HCT116 (cell line): Measurements from ENCODE around the gene TMC1. TPM values are rescaled to one million over a fixed set of nuclear protein-coding genes. Genes with fewer than 3 reads are reported as not detected.

Experiments
- ATAC-seq: fragments of 200-7000 bp; cut with Tn5 transposase; 2 replicates; pipeline ENCODE4 v1.9.1; 2020; ENCODE audit warnings: mild to moderate bottlenecking, moderate library complexity
- BruUV-seq: library from RNA; stranded (reverse); fragments of 400-500 nt; replicated peaks from 2 replicates; lab custom pipeline; 2021; lab: Mats Ljungman, UMichigan
- CTCF ChIA-PET: fragments of 300-600 bp; sonication (Branson Sonifier 250); formaldehyde crosslinking; loops from one replicate; lab custom pipeline; 2021; ENCODE audit warnings: antibody characterized with exemption; lab: Charles Lee
- POLR2A ChIA-PET: fragments of 300-600, 350-600 bp; sonication (Branson Sonifier 250); formaldehyde crosslinking; loops from one replicate; lab custom pipeline; 2021; ENCODE audit warnings: antibody characterized with exemption; lab: Charles Lee
- RAD21 ChIA-PET, 2 experiments: fragments of 300-600 bp; sonication (Branson Sonifier 250); formaldehyde crosslinking; loops; one replicate each; lab custom pipeline; 2023; ENCODE audit warnings: low total read pairs in 2 of 2; ENCODE audit not compliant: uncharacterized antibody in 2 of 2, unreplicated experiment in 2 of 2, low non-redundant PET in 1 of 2; lab: Charles Lee
- DNase-seq: peaks from one replicate; pipeline ENCODE4 v3.0.0-alpha.2; 2010; ENCODE audit warnings: low read depth, low spot score
- H2AFZ ChIP-seq: fragments of 200-600 bp; shearing (Covaris generic), sonication (generic); 2 replicates; pipeline ENCODE4 v1.6.1; 2017; ENCODE audit warnings: low read depth, mixed run types, mixed read lengths, antibody characterized with exemption, low read length; ENCODE audit not compliant: poor library complexity, severe bottlenecking
- H3K27ac ChIP-seq: 2 replicates; pipeline ENCODE4 v1.5.1; 2012; ENCODE audit warnings: low read depth, low read length
- H3K27me3 ChIP-seq: fragments of 200-600 bp; sonication (generic); 2 replicates; pipeline ENCODE4 v1.6.1; 2016; ENCODE audit warnings: mixed run types, low read length, mixed read lengths; ENCODE audit not compliant: insufficient read depth
- H3K36me3 ChIP-seq, 2 experiments: fragments of 200-500 bp in 1 of 2; fragments of 200-600 bp in 1 of 2; sonication (Bioruptor generic) in 1 of 2; sonication (generic) in 1 of 2; 2 replicates each; pipeline versions ENCODE4 v1.5.1 to v1.6.1; 2014 to 2016; ENCODE audit warnings: low read length in 2 of 2, inconsistent platforms in 1 of 2, mixed read lengths in 1 of 2, mixed run types in 1 of 2; ENCODE audit not compliant: insufficient read depth in 2 of 2, control insufficient read depth in 1 of 2
- H3K4me1 ChIP-seq, 2 experiments: fragments of 200-600 bp in 1 of 2; sonication (generic) in 1 of 2; 2 replicates each; pipeline versions ENCODE4 v1.5.1 to v1.6.1; 2012 to 2017; ENCODE audit warnings: low read length in 2 of 2, inconsistent platforms in 1 of 2, mild to moderate bottlenecking in 1 of 2, mixed read lengths in 1 of 2, mixed run types in 1 of 2, moderate library complexity in 1 of 2; ENCODE audit not compliant: insufficient read depth in 2 of 2, control insufficient read depth in 1 of 2
- H3K4me2 ChIP-seq: fragments of 200-600 bp; sonication (generic); 2 replicates; pipeline ENCODE4 v1.6.1; 2017; ENCODE audit warnings: mixed run types, low read length, mixed read lengths
- H3K4me3 ChIP-seq, 2 experiments: fragments of 200-600 bp in 1 of 2; sonication (generic) in 1 of 2; replicated peaks in 1 of 2; 2 replicates each; pipeline ENCODE4 v1.5.1; 2011 to 2016; ENCODE audit warnings: low read length in 2 of 2, control low read depth in 1 of 2, low read depth in 1 of 2, mild to moderate bottlenecking in 1 of 2, mixed read lengths in 1 of 2, mixed run types in 1 of 2
- H3K79me2 ChIP-seq: fragments of 200-600 bp; sonication (generic); 2 replicates; pipeline ENCODE4 v1.6.1; 2017; ENCODE audit warnings: mild to moderate bottlenecking, mixed run types, low read length, moderate library complexity, mixed read lengths; ENCODE audit not compliant: insufficient read depth
- H3K9ac ChIP-seq: fragments of 200-600 bp; sonication (generic); 2 replicates; pipeline ENCODE4 v1.6.1; 2016; ENCODE audit warnings: low read length, mixed read lengths
- H3K9me2 ChIP-seq: fragments of 200-600 bp; sonication (generic), shearing (Covaris generic); 2 replicates; pipeline ENCODE4 v1.6.1; 2017; ENCODE audit warnings: mixed run types, mild to moderate bottlenecking, moderate library complexity; ENCODE audit not compliant: insufficient read depth
- H3K9me3 ChIP-seq, 2 experiments: fragments of 200-500 bp in 1 of 2; fragments of 200-600 bp in 1 of 2; sonication (Bioruptor generic) in 1 of 2; sonication (generic) in 1 of 2; 2 replicates each; pipeline ENCODE4 v1.6.1; 2014 to 2017; ENCODE audit warnings: low read length in 2 of 2, mixed read lengths in 2 of 2, inconsistent platforms in 1 of 2, low read depth in 1 of 2, mild to moderate bottlenecking in 1 of 2, mixed run types in 1 of 2, moderate library complexity in 1 of 2; ENCODE audit not compliant: control insufficient read depth in 1 of 2, insufficient read depth in 1 of 2
- H4K20me1 ChIP-seq: fragments of 200-600 bp; sonication (generic), shearing (Covaris generic); 2 replicates; pipeline ENCODE4 v1.6.1; 2017; ENCODE audit warnings: mixed run types, mild to moderate bottlenecking, moderate library complexity; ENCODE audit not compliant: insufficient read depth
- CBX3 ChIP-seq: IDR thresholded peaks from 2 replicates; pipeline ENCODE4 v1.6.1; 2012; ENCODE audit warnings: low read depth
- CEBPB ChIP-seq: IDR thresholded peaks from 2 replicates; pipeline ENCODE4 v1.6.1; 2012; ENCODE audit warnings: low read depth
- EGR1 ChIP-seq: IDR thresholded peaks from 2 replicates; pipeline ENCODE4 v1.6.1; 2012; ENCODE audit warnings: low read depth
- ELF1 ChIP-seq: IDR thresholded peaks from 2 replicates; pipeline ENCODE4 v1.6.1; 2012; ENCODE audit warnings: low read depth, borderline replicate concordance
- EZH2 ChIP-seq: fragments of 200-600 bp; sonication (generic); IDR thresholded peaks from 2 replicates; pipeline ENCODE4 v1.6.1; 2017; ENCODE audit warnings: antibody characterized with exemption, mixed run types
- POLR2A ChIP-seq: IDR thresholded peaks from 2 replicates; pipeline ENCODE4 v1.7.0; 2011; ENCODE audit warnings: borderline replicate concordance; ENCODE audit not compliant: insufficient read depth, insufficient read length; ENCODE audit errors: extremely low read depth
- POLR2AphosphoS5 ChIP-seq: IDR thresholded peaks from 2 replicates; pipeline ENCODE4 v1.6.1; 2011; ENCODE audit warnings: mild to moderate bottlenecking, low read depth, low read length, moderate library complexity
- RAD21 ChIP-seq: IDR thresholded peaks from 2 replicates; pipeline ENCODE4 v1.6.1; 2012; ENCODE audit warnings: low read depth, mild to moderate bottlenecking
- SIN3A ChIP-seq: IDR thresholded peaks from 2 replicates; pipeline ENCODE4 v1.6.1; 2012; ENCODE audit warnings: low read depth
- SP1 ChIP-seq: IDR thresholded peaks from 2 replicates; pipeline ENCODE4 v1.6.1; 2012; ENCODE audit warnings: low read depth
- SRF ChIP-seq: IDR thresholded peaks from 2 replicates; pipeline ENCODE4 v1.6.1; 2012; ENCODE audit warnings: low read depth
- ZFX ChIP-seq: fragments of 450-650 bp; IDR thresholded peaks from 2 replicates; pipeline ENCODE4 v1.6.1; 2017
- ZNF274 ChIP-seq: fragments of 200-500 bp; sonication (Bioruptor generic); IDR thresholded peaks from 2 replicates; pipeline ENCODE4 v1.6.1; 2014; ENCODE audit warnings: mild to moderate bottlenecking, low read depth, low read length, inconsistent platforms
- intact Hi-C: fragments of 100-400 bp; cut with micrococcal nuclease; formaldehyde crosslinking; loops from 2 replicates; pipeline ENCODE4 v1.10.0; 2022
- total RNA-seq: library from RNA; stranded (reverse); gene quantifications from one replicate; pipeline ENCODE4 v1.2.1, GENCODE V29; 2021; ENCODE audit not compliant: unreplicated experiment
- TF ChIP-seq, protein P1 (sequence below), 3 experiments: fragments of 200-600 bp in 1 of 3; sonication (generic) in 1 of 3; IDR thresholded peaks in 2 of 3; conservative IDR thresholded peaks in 1 of 3; 2 replicates each; pipeline ENCODE4 v1.5.1; 2012 to 2017; ENCODE audit warnings: low read depth in 2 of 3, low read length in 2 of 3, antibody characterized with exemption in 1 of 3, borderline replicate concordance in 1 of 3, control low read depth in 1 of 3, mild to moderate bottlenecking in 1 of 3, mixed read lengths in 1 of 3, mixed run types in 1 of 3, moderate library complexity in 1 of 3; ENCODE audit not compliant: insufficient read depth in 1 of 3
- TF ChIP-seq, protein P2 (sequence below): IDR thresholded peaks from 2 replicates; pipeline ENCODE4 v1.6.1; 2012; ENCODE audit warnings: low read depth
- TF ChIP-seq, protein P3 (sequence below): IDR thresholded peaks from 2 replicates; pipeline ENCODE4 v1.6.1; 2011; ENCODE audit warnings: mild to moderate bottlenecking, low read length, moderate library complexity; ENCODE audit not compliant: insufficient replicate concordance; ENCODE audit errors: extremely low read depth

TMC1 gene
- total RNA-seq, 1 experiment from 2014 or later, result 0.57 TPM

DNA sequence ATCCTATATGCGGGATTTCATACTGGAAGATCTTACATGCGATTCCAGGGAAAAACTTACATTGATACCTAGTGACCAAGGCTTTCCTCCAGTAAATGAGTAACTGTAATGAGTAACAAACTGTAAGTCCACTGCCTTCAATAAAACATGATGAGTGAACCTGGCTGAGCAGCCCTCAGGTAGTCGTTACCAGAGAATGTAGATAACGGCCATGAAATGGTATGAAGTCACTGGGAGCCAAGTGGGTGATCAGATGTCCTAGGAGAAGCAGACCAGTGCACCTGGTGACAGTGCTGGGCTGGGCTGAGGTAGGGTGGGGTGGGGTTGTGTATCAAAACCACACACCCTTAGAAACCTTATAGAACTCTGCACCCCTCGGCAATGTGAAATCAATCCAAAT, 227.9 kb downstream of the TMC1 start:
- Histone ChIP-seq H3K36me3 (no peaks in the 10 kb centered on the region), H3K27me3 (no peaks in the 10 kb centered on the region), H3K27ac (no peak overlapping the region), H3K9ac (no peak overlapping the region), H3K4me3 (no peak overlapping the region), H3K9me2 (no peaks in the 10 kb centered on the region), H3K9me3 (no peaks in the 10 kb centered on the region), H3K4me1 (peaks cover 0 to 5% of the 10 kb centered on the region in 2 experiments; a peak in 1 of 4 replicates), H2AFZ (no peak overlapping the region), H3K79me2 (no peaks in the 10 kb centered on the region), H3K4me2 (no peak overlapping the region), H4K20me1 (no peaks in the 10 kb centered on the region)
- ChIA-PET CTCF (no interaction called here), POLR2A (no interaction called here), RAD21 (no interaction called here)
- BruUV-seq, result no TSS peak
- TF ChIP-seq ELF1 (no peak), RAD21 (no peak), EGR1 (no peak), CBX3 (no peak), ZNF274 (no peak), SRF (no peak), ZFX (no peak), POLR2A (no peak), POLR2AphosphoS5 (no peak), SIN3A (no peak), CEBPB (no peak), EZH2 (no peak), SP1 (no peak)
- TF ChIP-seq, protein P1, sequence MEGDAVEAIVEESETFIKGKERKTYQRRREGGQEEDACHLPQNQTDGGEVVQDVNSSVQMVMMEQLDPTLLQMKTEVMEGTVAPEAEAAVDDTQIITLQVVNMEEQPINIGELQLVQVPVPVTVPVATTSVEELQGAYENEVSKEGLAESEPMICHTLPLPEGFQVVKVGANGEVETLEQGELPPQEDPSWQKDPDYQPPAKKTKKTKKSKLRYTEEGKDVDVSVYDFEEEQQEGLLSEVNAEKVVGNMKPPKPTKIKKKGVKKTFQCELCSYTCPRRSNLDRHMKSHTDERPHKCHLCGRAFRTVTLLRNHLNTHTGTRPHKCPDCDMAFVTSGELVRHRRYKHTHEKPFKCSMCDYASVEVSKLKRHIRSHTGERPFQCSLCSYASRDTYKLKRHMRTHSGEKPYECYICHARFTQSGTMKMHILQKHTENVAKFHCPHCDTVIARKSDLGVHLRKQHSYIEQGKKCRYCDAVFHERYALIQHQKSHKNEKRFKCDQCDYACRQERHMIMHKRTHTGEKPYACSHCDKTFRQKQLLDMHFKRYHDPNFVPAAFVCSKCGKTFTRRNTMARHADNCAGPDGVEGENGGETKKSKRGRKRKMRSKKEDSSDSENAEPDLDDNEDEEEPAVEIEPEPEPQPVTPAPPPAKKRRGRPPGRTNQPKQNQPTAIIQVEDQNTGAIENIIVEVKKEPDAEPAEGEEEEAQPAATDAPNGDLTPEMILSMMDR (IDR thresholded peaks at IDR 0.05 in 2 of 3, conservative IDR thresholded peaks at IDR 0.05 in 1 of 3; ENCODE audit: borderline replicate concordance in 1 of 3, insufficient read depth in 1 of 3, low read depth in 2 of 3, low read length in 2 of 3), result no peak
- TF ChIP-seq, protein P2, sequence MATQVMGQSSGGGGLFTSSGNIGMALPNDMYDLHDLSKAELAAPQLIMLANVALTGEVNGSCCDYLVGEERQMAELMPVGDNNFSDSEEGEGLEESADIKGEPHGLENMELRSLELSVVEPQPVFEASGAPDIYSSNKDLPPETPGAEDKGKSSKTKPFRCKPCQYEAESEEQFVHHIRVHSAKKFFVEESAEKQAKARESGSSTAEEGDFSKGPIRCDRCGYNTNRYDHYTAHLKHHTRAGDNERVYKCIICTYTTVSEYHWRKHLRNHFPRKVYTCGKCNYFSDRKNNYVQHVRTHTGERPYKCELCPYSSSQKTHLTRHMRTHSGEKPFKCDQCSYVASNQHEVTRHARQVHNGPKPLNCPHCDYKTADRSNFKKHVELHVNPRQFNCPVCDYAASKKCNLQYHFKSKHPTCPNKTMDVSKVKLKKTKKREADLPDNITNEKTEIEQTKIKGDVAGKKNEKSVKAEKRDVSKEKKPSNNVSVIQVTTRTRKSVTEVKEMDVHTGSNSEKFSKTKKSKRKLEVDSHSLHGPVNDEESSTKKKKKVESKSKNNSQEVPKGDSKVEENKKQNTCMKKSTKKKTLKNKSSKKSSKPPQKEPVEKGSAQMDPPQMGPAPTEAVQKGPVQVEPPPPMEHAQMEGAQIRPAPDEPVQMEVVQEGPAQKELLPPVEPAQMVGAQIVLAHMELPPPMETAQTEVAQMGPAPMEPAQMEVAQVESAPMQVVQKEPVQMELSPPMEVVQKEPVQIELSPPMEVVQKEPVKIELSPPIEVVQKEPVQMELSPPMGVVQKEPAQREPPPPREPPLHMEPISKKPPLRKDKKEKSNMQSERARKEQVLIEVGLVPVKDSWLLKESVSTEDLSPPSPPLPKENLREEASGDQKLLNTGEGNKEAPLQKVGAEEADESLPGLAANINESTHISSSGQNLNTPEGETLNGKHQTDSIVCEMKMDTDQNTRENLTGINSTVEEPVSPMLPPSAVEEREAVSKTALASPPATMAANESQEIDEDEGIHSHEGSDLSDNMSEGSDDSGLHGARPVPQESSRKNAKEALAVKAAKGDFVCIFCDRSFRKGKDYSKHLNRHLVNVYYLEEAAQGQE, result no peak
- TF ChIP-seq, protein P3, sequence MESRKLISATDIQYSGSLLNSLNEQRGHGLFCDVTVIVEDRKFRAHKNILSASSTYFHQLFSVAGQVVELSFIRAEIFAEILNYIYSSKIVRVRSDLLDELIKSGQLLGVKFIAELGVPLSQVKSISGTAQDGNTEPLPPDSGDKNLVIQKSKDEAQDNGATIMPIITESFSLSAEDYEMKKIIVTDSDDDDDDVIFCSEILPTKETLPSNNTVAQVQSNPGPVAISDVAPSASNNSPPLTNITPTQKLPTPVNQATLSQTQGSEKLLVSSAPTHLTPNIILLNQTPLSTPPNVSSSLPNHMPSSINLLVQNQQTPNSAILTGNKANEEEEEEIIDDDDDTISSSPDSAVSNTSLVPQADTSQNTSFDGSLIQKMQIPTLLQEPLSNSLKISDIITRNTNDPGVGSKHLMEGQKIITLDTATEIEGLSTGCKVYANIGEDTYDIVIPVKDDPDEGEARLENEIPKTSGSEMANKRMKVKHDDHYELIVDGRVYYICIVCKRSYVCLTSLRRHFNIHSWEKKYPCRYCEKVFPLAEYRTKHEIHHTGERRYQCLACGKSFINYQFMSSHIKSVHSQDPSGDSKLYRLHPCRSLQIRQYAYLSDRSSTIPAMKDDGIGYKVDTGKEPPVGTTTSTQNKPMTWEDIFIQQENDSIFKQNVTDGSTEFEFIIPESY, result no peak
- intact Hi-C loops, result no loop called here
- ATAC-seq, result no peak
- DNase-seq, result no peak
